Osteoblast (primary cell): ENCODE data around the gene NRXN2. TPM values are rescaled to one million over a fixed set of nuclear protein-coding genes. Genes with fewer than 3 reads are reported as not detected.
"Not testable (repeated sequence)": the region's sequence is repeated elsewhere in the genome, so short reads cannot be mapped to it uniquely, and the experiment has no call there.

Experiments
- DNase-seq: peaks from one replicate; pipeline ENCODE4 v3.0.0; 2011; ENCODE audit warnings: low spot score, mixed read lengths; ENCODE audit not compliant: insufficient read length; ENCODE audit errors: missing footprints
- H2AFZ ChIP-seq: 2 replicates; pipeline ENCODE4 v1.6.0; 2011; ENCODE audit warnings: mild to moderate bottlenecking, low read length
- H3K27ac ChIP-seq: 2 replicates; pipeline ENCODE4 v1.5.1; 2011; ENCODE audit warnings: mild to moderate bottlenecking, low read depth, low read length, moderate library complexity
- H3K27me3 ChIP-seq: 2 replicates; pipeline ENCODE4 v1.6.0; 2012; ENCODE audit warnings: mild to moderate bottlenecking, control low read depth, inconsistent platforms, low read length, moderate library complexity; ENCODE audit not compliant: insufficient read depth
- H3K36me3 ChIP-seq: 2 replicates; pipeline ENCODE4 v1.5.1; 2011; ENCODE audit warnings: mild to moderate bottlenecking, low read length, control low read depth, moderate library complexity; ENCODE audit not compliant: insufficient read depth
- H3K4me1 ChIP-seq: 2 replicates; pipeline ENCODE4 v1.5.1; 2011; ENCODE audit warnings: mild to moderate bottlenecking, low read length, control low read depth, moderate library complexity; ENCODE audit not compliant: insufficient read depth
- H3K4me2 ChIP-seq: 2 replicates; pipeline ENCODE4 v1.6.0; 2011; ENCODE audit warnings: mild to moderate bottlenecking, low read length; ENCODE audit not compliant: insufficient read depth
- H3K4me3 ChIP-seq: fragments of 200-600 bp; sonication (generic); 3 replicates; pipeline ENCODE4 v1.5.1; 2012; ENCODE audit warnings: mild to moderate bottlenecking, low read length, inconsistent platforms; ENCODE audit not compliant: insufficient read depth
- H3K79me2 ChIP-seq: 2 replicates; pipeline ENCODE4 v1.6.0; 2012; ENCODE audit warnings: mild to moderate bottlenecking, low read length, control low read depth, inconsistent platforms; ENCODE audit not compliant: insufficient read depth
- H3K9me3 ChIP-seq: 2 replicates; pipeline ENCODE4 v1.5.1; 2011; ENCODE audit warnings: low read depth, low read length, control low read depth
- H4K20me1 ChIP-seq: 2 replicates; pipeline ENCODE4 v1.6.0; 2012; ENCODE audit warnings: mild to moderate bottlenecking, low read length, control low read depth; ENCODE audit not compliant: insufficient read depth
- CTCF ChIP-seq: IDR thresholded peaks from 2 replicates; pipeline ENCODE4 v1.5.1; 2011; ENCODE audit warnings: mild to moderate bottlenecking, low read depth, low read length, moderate library complexity; ENCODE audit errors: extremely low read depth
- total RNA-seq: library from RNA; depleted of rRNA; stranded (reverse); fragments of >200 nt; gene quantifications from 2 replicates; pipeline ENCODE4 v1.2.3, GENCODE V29; 2012

The NRXN2 gene
- total RNA-seq, 1 donor: 90.1 TPM

- Histone ChIP-seq H3K27ac (no peak overlapping the region), H3K9me3 (no peaks in the 10 kb centered on the region), H3K79me2 (peaks cover 4% of the 10 kb centered on the region), H3K4me2 (no peak overlapping the region), H3K4me3 (no peak overlapping the region), H3K4me1 (peaks cover 13% of the 10 kb centered on the region), H3K36me3 (no peaks in the 10 kb centered on the region), H3K27me3 (peaks cover 24% of the 10 kb centered on the region), H2AFZ (no peak overlapping the region), H4K20me1 (no peaks in the 10 kb centered on the region)
- no peak for TF ChIP-seq CTCF
- peak; percentile 55 for DNase-seq
Observed at GRCh38 chr11:64665411-64665821, 57.6 kb downstream of the NRXN2 start.

GRCh38 chr11:64664236-64664870 lies 58.6 kb downstream of the NRXN2 start:
- peak; percentile 87 for DNase-seq
- H3K27me3 ChIP-seq: peaks cover 14% of the 10 kb centered on the region
- H3K4me2 ChIP-seq, H2AFZ ChIP-seq, H3K4me3 ChIP-seq, H4K20me1 ChIP-seq, H3K9me3 ChIP-seq, H3K36me3 ChIP-seq: not testable (repeated sequence)
- H3K79me2 ChIP-seq: peaks cover 11% of the 10 kb centered on the region
- peaks cover 23% of the 10 kb centered on the region for H3K4me1 ChIP-seq
- peak overlapping the region; percentile 1 for H3K27ac ChIP-seq

GRCh38 chr11:64663656-64664055 lies 59.3 kb downstream of the NRXN2 start:
- Histone ChIP-seq H3K4me2 (no peak overlapping the region), H3K36me3 (no peaks in the 10 kb centered on the region), H4K20me1 (no peaks in the 10 kb centered on the region), H3K79me2 (peaks cover 13% of the 10 kb centered on the region), H3K4me3 (no peak overlapping the region), H2AFZ (no peak overlapping the region), H3K27me3 (peaks cover 8% of the 10 kb centered on the region), H3K27ac (no peak overlapping the region), H3K9me3 (no peaks in the 10 kb centered on the region), H3K4me1 (peaks cover 30% of the 10 kb centered on the region)
- no peak for TF ChIP-seq CTCF
- DNase-seq: no peak

- peak; percentile 80 for DNase-seq
- Histone ChIP-seq H3K79me2 (peaks cover 18% of the 10 kb centered on the region), H3K4me1 (peaks cover 46% of the 10 kb centered on the region), H3K9me3 (no peaks in the 10 kb centered on the region), H4K20me1 (peaks cover 16% of the 10 kb centered on the region), H3K4me3 (peak overlapping the region; percentile 75), H3K4me2 (peak overlapping the region; percentile 92), H3K27me3 (no peaks in the 10 kb centered on the region), H2AFZ (peak overlapping the region; percentile 84), H3K36me3 (peaks cover 17% of the 10 kb centered on the region), H3K27ac (peak overlapping the region; percentile 94)
- no peak for TF ChIP-seq CTCF
Observed at GRCh38 chr11:64661614-64662013, 61.4 kb downstream of the NRXN2 start.
